Liver (tissue), 9 donors: ENCODE measurements around the gene C1QL2. TPM values are rescaled to one million over a fixed set of nuclear protein-coding genes. Genes with fewer than 3 reads are reported as not detected.

ENCODE experiments used
- DNase-seq: peaks from one replicate; pipeline ENCODE4 v3.0.0-alpha.2; 2017; ENCODE audit warnings: low spot score
- H3K27ac ChIP-seq, 2 donors: one replicate each; pipeline ENCODE4 v1.7.0; 2013; ENCODE audit warnings: inconsistent platforms in 2 of 2, low read length in 2 of 2, control low read depth in 1 of 2, low read depth in 1 of 2, mild to moderate bottlenecking in 1 of 2
- H3K27me3 ChIP-seq, 4 donors: one replicate each; pipeline versions ENCODE4 v1.6.1 to v1.7.0; 2013; ENCODE audit warnings: low read length in 3 of 4, inconsistent platforms in 1 of 4, mild to moderate bottlenecking in 1 of 4, moderate library complexity in 1 of 4; ENCODE audit not compliant: control insufficient read depth in 4 of 4, insufficient read depth in 4 of 4
- H3K36me3 ChIP-seq, 4 donors: one replicate each; pipeline versions ENCODE4 v1.6.1 to v1.7.0; 2013; ENCODE audit warnings: low read length in 3 of 4, mild to moderate bottlenecking in 3 of 4, low read depth in 1 of 4, moderate library complexity in 1 of 4; ENCODE audit not compliant: control insufficient read depth in 4 of 4, insufficient read depth in 3 of 4
- H3K4me1 ChIP-seq, 4 donors: one replicate each; pipeline versions ENCODE4 v1.6.1 to v1.7.0; 2013; ENCODE audit warnings: low read length in 3 of 4, mild to moderate bottlenecking in 3 of 4, moderate library complexity in 1 of 4; ENCODE audit not compliant: control insufficient read depth in 4 of 4, insufficient read depth in 4 of 4
- H3K4me3 ChIP-seq, 3 donors: one replicate each; pipeline versions ENCODE4 v1.6.1 to v1.7.0; 2013; ENCODE audit warnings: low read length in 3 of 3, control low read depth in 1 of 3, low read depth in 1 of 3, mild to moderate bottlenecking in 1 of 3
- H3K9ac ChIP-seq, 2 donors: one replicate each; pipeline ENCODE4 v1.7.0; 2013; ENCODE audit warnings: low read length in 2 of 2, mild to moderate bottlenecking in 2 of 2, moderate library complexity in 2 of 2, control low read depth in 1 of 2, low read depth in 1 of 2
- H3K9me3 ChIP-seq, 4 donors: one replicate each; pipeline versions ENCODE4 v1.6.1 to v1.7.0; 2013; ENCODE audit warnings: low read length in 3 of 4; ENCODE audit not compliant: control insufficient read depth in 4 of 4
- EGR1 ChIP-seq, 2 donors: IDR thresholded peaks; 2 replicates each; pipeline ENCODE4 v1.6.1; 2016 to 2018; ENCODE audit warnings: antibody characterized with exemption in 2 of 2, low read depth in 2 of 2
- FOXA1 ChIP-seq: IDR thresholded peaks from 2 replicates; pipeline ENCODE4 v1.6.1; 2016; ENCODE audit warnings: antibody characterized with exemption
- FOXA2 ChIP-seq: IDR thresholded peaks from 2 replicates; pipeline ENCODE4 v1.6.1; 2016; ENCODE audit warnings: antibody characterized with exemption
- GABPA ChIP-seq, 2 donors: IDR thresholded peaks in 1 of 2; conservative IDR thresholded peaks in 1 of 2; 2 replicates each; pipeline ENCODE4 v1.6.1; 2016; ENCODE audit warnings: antibody characterized with exemption in 2 of 2, mild to moderate bottlenecking in 1 of 2, moderate library complexity in 1 of 2
- HNF4A ChIP-seq, 2 donors: conservative IDR thresholded peaks; 2 replicates each; pipeline ENCODE4 v1.6.1; 2016; ENCODE audit warnings: antibody characterized with exemption in 2 of 2, mild to moderate bottlenecking in 2 of 2
- HNF4G ChIP-seq: IDR thresholded peaks from 2 replicates; pipeline ENCODE4 v1.6.1; 2016; ENCODE audit warnings: antibody characterized with exemption
- JUND ChIP-seq, 2 donors: IDR thresholded peaks; 2 replicates each; pipeline ENCODE4 v1.6.1; 2016; ENCODE audit warnings: antibody characterized with exemption in 2 of 2
- MAX ChIP-seq: IDR thresholded peaks from 2 replicates; pipeline ENCODE4 v1.6.1; 2016; ENCODE audit warnings: antibody characterized with exemption
- NR2F2 ChIP-seq: IDR thresholded peaks from 2 replicates; pipeline ENCODE4 v1.6.1; 2016; ENCODE audit warnings: antibody characterized with exemption
- RAD21 ChIP-seq, 2 donors: IDR thresholded peaks; 2 replicates each; pipeline ENCODE4 v1.6.1; 2016; ENCODE audit warnings: antibody characterized with exemption in 2 of 2, mild to moderate bottlenecking in 2 of 2
- REST ChIP-seq: IDR thresholded peaks from 2 replicates; pipeline ENCODE4 v1.6.1; 2016; ENCODE audit warnings: antibody characterized with exemption, mild to moderate bottlenecking
- RXRA ChIP-seq, 2 donors: IDR thresholded peaks; 2 replicates each; pipeline ENCODE4 v1.6.1; 2017 to 2018; ENCODE audit warnings: antibody characterized with exemption in 2 of 2, mild to moderate bottlenecking in 1 of 2
- SP1 ChIP-seq: IDR thresholded peaks from 2 replicates; pipeline ENCODE4 v1.6.1; 2018; ENCODE audit warnings: antibody characterized with exemption, mild to moderate bottlenecking
- TAF1 ChIP-seq: conservative IDR thresholded peaks from 2 replicates; pipeline ENCODE4 v1.6.1; 2016; ENCODE audit warnings: antibody characterized with exemption, mild to moderate bottlenecking
- YY1 ChIP-seq: IDR thresholded peaks from 2 replicates; pipeline ENCODE4 v1.6.1; 2016; ENCODE audit warnings: antibody characterized with exemption, mild to moderate bottlenecking
- ZBTB33 ChIP-seq: IDR thresholded peaks from 2 replicates; pipeline ENCODE4 v1.6.1; 2016; ENCODE audit warnings: antibody characterized with exemption
- WGBS: extraction: QIAGEN DNeasy Blood & Tissue Kit; methylation state at CpG from one replicate; pipeline ENCODE4 v1.1.7; 2013; 5-methylcytosine and 5-hydroxymethylcytosine counted together
- polyA plus RNA-seq, 2 donors: library from polyadenylated mRNA; stranded (reverse) in 1 of 2; unstranded in 1 of 2; fragments of 200-250 nt in 1 of 2; fragments of >200 nt in 1 of 2; fragmentation: Nextera tagmentation in 1 of 2; extraction: Ambion mirVana in 1 of 2; gene quantifications; one replicate each; pipeline versions ENCODE4 v1.2.1 to v1.2.3, GENCODE V29; 2013 to 2015
- total RNA-seq, 2 donors: library from RNA; depleted of rRNA; stranded (reverse); fragments of >200 nt; gene quantifications; one replicate each; pipeline ENCODE4 v1.2.3, GENCODE V29; 2014
- TF ChIP-seq, protein P1 (sequence below): IDR thresholded peaks from 2 replicates; pipeline ENCODE4 v1.6.1; 2016; ENCODE audit warnings: antibody characterized with exemption
- TF ChIP-seq, protein P2 (sequence below): fragments of 150-350 bp; IDR thresholded peaks from 2 replicates; pipeline ENCODE4 v1.5.1; 2017; ENCODE audit warnings: improper control_type of control experiment, low read depth, low read length; ENCODE audit not compliant: missing input control
- donor health status: healthy.
- donor health status: healthy.
- donor health status: healthy.
- donor health status: healthy.
- donor health status: healthy.

Gene C1QL2
- total and polyA plus RNA-seq, 4 donors: not detected

GRCh38 chr2:119108186-119108585 is 50.4 kb downstream of the C1QL2 start:
- 54% methylated on average over 3 of the region's 3 CpGs for WGBS
- Histone ChIP-seq H3K4me3 (no peak overlapping the region), H3K4me1 (no peaks in the 10 kb centered on the region), H3K27me3 (no peaks in the 10 kb centered on the region), H3K9me3 (peaks cover 0 to 10% (median 8%) of the 10 kb centered on the region in 4 donors), H3K27ac (no peak overlapping the region), H3K9ac (no peak overlapping the region), H3K36me3 (no peaks in the 10 kb centered on the region)
- TF ChIP-seq, protein P1, sequence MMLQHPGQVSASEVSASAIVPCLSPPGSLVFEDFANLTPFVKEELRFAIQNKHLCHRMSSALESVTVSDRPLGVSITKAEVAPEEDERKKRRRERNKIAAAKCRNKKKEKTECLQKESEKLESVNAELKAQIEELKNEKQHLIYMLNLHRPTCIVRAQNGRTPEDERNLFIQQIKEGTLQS: no peak
- TF ChIP-seq GABPA (IDR thresholded peaks at IDR 0.05 in 1 of 2, conservative IDR thresholded peaks at IDR 0.05 in 1 of 2) (no peak), FOXA2 (no peak), NR2F2 (no peak), ZBTB33 (no peak), SP1 (no peak), JUND (IDR thresholded peaks at IDR 0.05) (no peak), RAD21 (IDR thresholded peaks at IDR 0.05) (no peak), EGR1 (IDR thresholded peaks at IDR 0.05; ENCODE audit: low read depth in 2 of 2) (no peak), TAF1 (no peak), HNF4G (no peak), RXRA (IDR thresholded peaks at IDR 0.05) (no peak), MAX (no peak), HNF4A (conservative IDR thresholded peaks at IDR 0.05) (no peak), YY1 (no peak), FOXA1 (no peak), REST (no peak)
- TF ChIP-seq, protein P2, sequence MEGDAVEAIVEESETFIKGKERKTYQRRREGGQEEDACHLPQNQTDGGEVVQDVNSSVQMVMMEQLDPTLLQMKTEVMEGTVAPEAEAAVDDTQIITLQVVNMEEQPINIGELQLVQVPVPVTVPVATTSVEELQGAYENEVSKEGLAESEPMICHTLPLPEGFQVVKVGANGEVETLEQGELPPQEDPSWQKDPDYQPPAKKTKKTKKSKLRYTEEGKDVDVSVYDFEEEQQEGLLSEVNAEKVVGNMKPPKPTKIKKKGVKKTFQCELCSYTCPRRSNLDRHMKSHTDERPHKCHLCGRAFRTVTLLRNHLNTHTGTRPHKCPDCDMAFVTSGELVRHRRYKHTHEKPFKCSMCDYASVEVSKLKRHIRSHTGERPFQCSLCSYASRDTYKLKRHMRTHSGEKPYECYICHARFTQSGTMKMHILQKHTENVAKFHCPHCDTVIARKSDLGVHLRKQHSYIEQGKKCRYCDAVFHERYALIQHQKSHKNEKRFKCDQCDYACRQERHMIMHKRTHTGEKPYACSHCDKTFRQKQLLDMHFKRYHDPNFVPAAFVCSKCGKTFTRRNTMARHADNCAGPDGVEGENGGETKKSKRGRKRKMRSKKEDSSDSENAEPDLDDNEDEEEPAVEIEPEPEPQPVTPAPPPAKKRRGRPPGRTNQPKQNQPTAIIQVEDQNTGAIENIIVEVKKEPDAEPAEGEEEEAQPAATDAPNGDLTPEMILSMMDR: no peak
- peak; percentile 20 for DNase-seq
